H7 (cell line): ENCODE measurements around the gene CCDC60. TPM values are rescaled to one million over a fixed set of nuclear protein-coding genes. Genes with fewer than 3 reads are reported as not detected.

Source experiments
- DNase-seq: peaks from one replicate; pipeline ENCODE4 v3.0.0; 2012
- H3K27me3 ChIP-seq: 2 replicates; pipeline ENCODE4 v1.6.0; 2011; ENCODE audit warnings: mild to moderate bottlenecking, low read length; ENCODE audit not compliant: control insufficient read depth, insufficient read depth
- H3K36me3 ChIP-seq: replicated peaks from 2 replicates; pipeline ENCODE4 v1.5.1; 2011; ENCODE audit warnings: low read length; ENCODE audit not compliant: control insufficient read depth, insufficient read depth
- H3K4me3 ChIP-seq: 2 replicates; pipeline ENCODE4 v1.5.1; 2011; ENCODE audit warnings: low read depth, mild to moderate bottlenecking, control low read depth, low read length, moderate library complexity; ENCODE audit not compliant: insufficient read depth
- total RNA-seq: library from RNA; depleted of rRNA; stranded (reverse); fragments of >200 nt; shearing (Covaris generic); gene quantifications from 2 replicates; pipeline ENCODE4 v1.2.3, GENCODE V29; 2014

CCDC60 gene
- total RNA-seq, 1 experiment from 2014 or later: 3.5 TPM

GRCh38 chr12:119363490-119363889 is 29.0 kb downstream of the CCDC60 start:
- Histone ChIP-seq H3K36me3 (no peaks in the 10 kb centered on the region), H3K4me3 (no peak overlapping the region), H3K27me3 (no peaks in the 10 kb centered on the region)
- DNase-seq: peak; percentile 50

- no peaks in the 10 kb centered on the region for H3K36me3 ChIP-seq
- no peak for DNase-seq
- no peak overlapping the region for H3K4me3 ChIP-seq
- H3K27me3 ChIP-seq: no peaks in the 10 kb centered on the region
Observed at GRCh38 chr12:119365451-119365850, 30.9 kb downstream of the CCDC60 start.

GRCh38 chr12:119366007-119366406 is 31.5 kb downstream of the CCDC60 start:
- Histone ChIP-seq H3K27me3 (no peaks in the 10 kb centered on the region), H3K36me3 (no peaks in the 10 kb centered on the region), H3K4me3 (no peak overlapping the region)
- no peak for DNase-seq

GRCh38 chr12:119369161-119369560 is 34.6 kb downstream of the CCDC60 start:
- Histone ChIP-seq H3K27me3 (no peaks in the 10 kb centered on the region), H3K4me3 (no peak overlapping the region), H3K36me3 (no peaks in the 10 kb centered on the region)
- no peak for DNase-seq

- H3K36me3 ChIP-seq: no peaks in the 10 kb centered on the region
- DNase-seq: no peak
- no peak overlapping the region for H3K4me3 ChIP-seq
- no peaks in the 10 kb centered on the region for H3K27me3 ChIP-seq
Observed at GRCh38 chr12:119369907-119370546, 35.5 kb downstream of the CCDC60 start.

GRCh38 chr12:119372540-119372939 is 38.0 kb downstream of the CCDC60 start:
- H3K4me3 ChIP-seq: no peak overlapping the region
- H3K36me3 ChIP-seq: no peaks in the 10 kb centered on the region
- no peaks in the 10 kb centered on the region for H3K27me3 ChIP-seq
- DNase-seq: no peak

- H3K27me3 ChIP-seq: no peaks in the 10 kb centered on the region
- H3K36me3 ChIP-seq: no peaks in the 10 kb centered on the region
- no peak for DNase-seq
- no peak overlapping the region for H3K4me3 ChIP-seq
Observed at GRCh38 chr12:119373001-119373400, 38.5 kb downstream of the CCDC60 start.

- H3K4me3 ChIP-seq: no peak overlapping the region
- H3K27me3 ChIP-seq: no peaks in the 10 kb centered on the region
- no peak for DNase-seq
- H3K36me3 ChIP-seq: no peaks in the 10 kb centered on the region
Observed at GRCh38 chr12:119373666-119374065, 39.1 kb downstream of the CCDC60 start.

GRCh38 chr12:119374635-119375034 is 40.1 kb downstream of the CCDC60 start:
- Histone ChIP-seq H3K4me3 (no peak overlapping the region), H3K36me3 (no peaks in the 10 kb centered on the region), H3K27me3 (no peaks in the 10 kb centered on the region)
- no peak for DNase-seq

- Histone ChIP-seq H3K27me3 (no peaks in the 10 kb centered on the region), H3K4me3 (no peak overlapping the region), H3K36me3 (no peaks in the 10 kb centered on the region)
- no peak for DNase-seq
Observed at GRCh38 chr12:119375075-119375882, 40.8 kb downstream of the CCDC60 start.

GRCh38 chr12:119375883-119376190 is 41.3 kb downstream of the CCDC60 start:
- no peaks in the 10 kb centered on the region for H3K36me3 ChIP-seq
- no peaks in the 10 kb centered on the region for H3K27me3 ChIP-seq
- no peak overlapping the region for H3K4me3 ChIP-seq
- no peak for DNase-seq

GRCh38 chr12:119378903-119379302 is 44.4 kb downstream of the CCDC60 start:
- no peaks in the 10 kb centered on the region for H3K27me3 ChIP-seq
- no peak overlapping the region for H3K4me3 ChIP-seq
- no peaks in the 10 kb centered on the region for H3K36me3 ChIP-seq
- DNase-seq: no peak

GRCh38 chr12:119381471-119382235 is 47.1 kb downstream of the CCDC60 start:
- Histone ChIP-seq H3K36me3 (no peaks in the 10 kb centered on the region), H3K27me3 (no peaks in the 10 kb centered on the region), H3K4me3 (no peak overlapping the region)
- no peak for DNase-seq

GRCh38 chr12:119383206-119383605 is 48.7 kb downstream of the CCDC60 start:
- Histone ChIP-seq H3K4me3 (no peak overlapping the region), H3K27me3 (no peaks in the 10 kb centered on the region)
- no peak for DNase-seq

GRCh38 chr12:119384340-119384739 is 49.8 kb downstream of the CCDC60 start:
- H3K36me3 ChIP-seq: no peaks in the 10 kb centered on the region
- no peak for DNase-seq
- H3K27me3 ChIP-seq: no peaks in the 10 kb centered on the region
- H3K4me3 ChIP-seq: no peak overlapping the region

More at GRCh38 chr12:119383206-119383605, 48.7 kb downstream of the CCDC60 start:
- no peaks in the 10 kb centered on the region for H3K36me3 ChIP-seq
